Calu3 (cell line): ENCODE data around the gene ASB7. TPM values are rescaled to one million over a fixed set of nuclear protein-coding genes. Genes with fewer than 3 reads are reported as not detected.

Experiments
- BruUV-seq: library from RNA; stranded (reverse); fragments of 400-500 nt; replicated peaks from 2 replicates; lab custom pipeline; 2021; lab: Mats Ljungman, UMichigan
- CTCF ChIA-PET: fragments of 300-600 bp; sonication (Branson Sonifier 250); formaldehyde crosslinking; loops from one replicate; lab custom pipeline; 2022; ENCODE audit warnings: antibody characterized with exemption; lab: Charles Lee
- DNase-seq: peaks from one replicate; pipeline ENCODE4 v3.0.0; 2022
- H3K27ac Mint-ChIP-seq: one replicate; pipeline ENCODE4 v1.8.0; 2022; ENCODE audit warnings: mixed read lengths; ENCODE audit not compliant: unreplicated experiment
- H3K27me3 Mint-ChIP-seq: one replicate; pipeline ENCODE4 v1.8.0; 2022; ENCODE audit warnings: mixed read lengths; ENCODE audit not compliant: unreplicated experiment
- H3K36me3 Mint-ChIP-seq: one replicate; pipeline ENCODE4 v1.8.0; 2022; ENCODE audit warnings: mild to moderate bottlenecking, moderate library complexity, mixed read lengths; ENCODE audit not compliant: insufficient read depth, unreplicated experiment
- H3K4me1 Mint-ChIP-seq: one replicate; pipeline ENCODE4 v1.8.0; 2022; ENCODE audit warnings: mild to moderate bottlenecking, low read depth, mixed read lengths; ENCODE audit not compliant: unreplicated experiment
- H3K4me3 Mint-ChIP-seq: one replicate; pipeline ENCODE4 v1.8.0; 2022; ENCODE audit warnings: mild to moderate bottlenecking, low read depth, moderate library complexity, mixed read lengths; ENCODE audit not compliant: unreplicated experiment
- H3K9me3 Mint-ChIP-seq: one replicate; pipeline ENCODE4 v1.8.0; 2022; ENCODE audit warnings: low read depth, mixed read lengths; ENCODE audit not compliant: unreplicated experiment
- intact Hi-C: fragments of 100-400 bp; cut with micrococcal nuclease; formaldehyde crosslinking; loops from one replicate; pipeline ENCODE4 v1.10.0; 2022; ENCODE audit not compliant: unreplicated experiment
- total RNA-seq: library from RNA; stranded (reverse); gene quantifications from 2 replicates; pipeline ENCODE4 v1.2.3, GENCODE V29; 2022
- TF ChIP-seq, protein P1 (sequence below): fragments of 200-600 bp; IDR thresholded peaks from one replicate; pipeline ENCODE4 v1.8.0; 2022; ENCODE audit warnings: antibody characterized with exemption; ENCODE audit not compliant: unreplicated experiment

Gene ASB7
- total RNA-seq, 1 experiment from 2014 or later = 19.4 TPM

DNA sequence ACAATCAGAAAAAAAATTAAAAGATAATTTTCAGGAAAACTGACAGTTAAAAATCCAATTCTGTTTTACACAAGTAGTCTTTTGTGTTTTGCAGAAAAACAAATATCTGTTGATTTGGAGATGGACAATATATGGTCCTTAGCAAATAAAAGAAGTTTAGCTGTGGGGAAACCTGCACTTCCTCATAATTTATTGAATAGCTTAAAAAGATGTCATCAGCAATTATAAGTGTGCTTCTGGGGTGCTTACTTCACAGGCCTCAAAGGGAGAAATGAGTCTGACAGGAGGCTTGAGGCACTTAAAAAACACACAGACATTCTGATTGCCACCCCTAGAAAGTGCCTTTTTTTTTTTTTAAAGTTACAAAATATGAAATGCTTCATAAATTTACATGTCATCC lies 42.1 kb upstream of the ASB7 start:
- no peaks in the 10 kb centered on the region for H3K27me3 Mint-ChIP-seq
- BruUV-seq = no TSS peak
- CTCF ChIA-PET = interaction anchor here (0.7 to 0.9 kb wide), 2 partner anchors 12 to 50 kb away, joined by 3 read pairs; no protein-coding TSS in a partner anchor
- intact Hi-C loops = loop anchor here (10.0 kb wide), 1 partner anchor 636 kb away; no protein-coding TSS in a partner anchor
- no peak overlapping the region for H3K27ac Mint-ChIP-seq
- H3K4me1 Mint-ChIP-seq = no peaks in the 10 kb centered on the region
- H3K9me3 Mint-ChIP-seq = no peaks in the 10 kb centered on the region
- TF ChIP-seq, protein P1, sequence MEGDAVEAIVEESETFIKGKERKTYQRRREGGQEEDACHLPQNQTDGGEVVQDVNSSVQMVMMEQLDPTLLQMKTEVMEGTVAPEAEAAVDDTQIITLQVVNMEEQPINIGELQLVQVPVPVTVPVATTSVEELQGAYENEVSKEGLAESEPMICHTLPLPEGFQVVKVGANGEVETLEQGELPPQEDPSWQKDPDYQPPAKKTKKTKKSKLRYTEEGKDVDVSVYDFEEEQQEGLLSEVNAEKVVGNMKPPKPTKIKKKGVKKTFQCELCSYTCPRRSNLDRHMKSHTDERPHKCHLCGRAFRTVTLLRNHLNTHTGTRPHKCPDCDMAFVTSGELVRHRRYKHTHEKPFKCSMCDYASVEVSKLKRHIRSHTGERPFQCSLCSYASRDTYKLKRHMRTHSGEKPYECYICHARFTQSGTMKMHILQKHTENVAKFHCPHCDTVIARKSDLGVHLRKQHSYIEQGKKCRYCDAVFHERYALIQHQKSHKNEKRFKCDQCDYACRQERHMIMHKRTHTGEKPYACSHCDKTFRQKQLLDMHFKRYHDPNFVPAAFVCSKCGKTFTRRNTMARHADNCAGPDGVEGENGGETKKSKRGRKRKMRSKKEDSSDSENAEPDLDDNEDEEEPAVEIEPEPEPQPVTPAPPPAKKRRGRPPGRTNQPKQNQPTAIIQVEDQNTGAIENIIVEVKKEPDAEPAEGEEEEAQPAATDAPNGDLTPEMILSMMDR = no peak
- H3K36me3 Mint-ChIP-seq = no peaks in the 10 kb centered on the region
- no peak for DNase-seq
- no peak overlapping the region for H3K4me3 Mint-ChIP-seq

DNA sequence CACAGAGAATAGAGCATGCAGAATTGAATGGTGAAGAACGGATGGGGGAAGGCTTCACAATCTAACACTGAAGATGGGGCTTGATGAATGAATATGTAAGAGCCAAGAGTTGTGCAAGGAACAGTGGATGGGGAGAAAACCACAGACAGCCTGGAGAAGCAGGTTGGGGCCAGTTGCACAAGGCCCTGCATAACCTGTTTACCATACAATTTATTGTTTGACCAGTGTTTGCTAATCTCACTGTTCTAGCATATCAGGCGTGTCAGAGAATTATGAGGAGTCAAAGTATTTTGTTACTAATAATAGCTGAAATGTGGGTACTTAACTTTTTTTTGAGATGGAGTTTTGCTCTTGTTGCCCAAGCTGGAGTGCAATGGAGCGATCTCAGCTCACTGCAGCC lies 36.8 kb upstream of the ASB7 start:
- BruUV-seq = no TSS peak
- H3K27ac Mint-ChIP-seq = no peak overlapping the region
- no peak for DNase-seq

DNA sequence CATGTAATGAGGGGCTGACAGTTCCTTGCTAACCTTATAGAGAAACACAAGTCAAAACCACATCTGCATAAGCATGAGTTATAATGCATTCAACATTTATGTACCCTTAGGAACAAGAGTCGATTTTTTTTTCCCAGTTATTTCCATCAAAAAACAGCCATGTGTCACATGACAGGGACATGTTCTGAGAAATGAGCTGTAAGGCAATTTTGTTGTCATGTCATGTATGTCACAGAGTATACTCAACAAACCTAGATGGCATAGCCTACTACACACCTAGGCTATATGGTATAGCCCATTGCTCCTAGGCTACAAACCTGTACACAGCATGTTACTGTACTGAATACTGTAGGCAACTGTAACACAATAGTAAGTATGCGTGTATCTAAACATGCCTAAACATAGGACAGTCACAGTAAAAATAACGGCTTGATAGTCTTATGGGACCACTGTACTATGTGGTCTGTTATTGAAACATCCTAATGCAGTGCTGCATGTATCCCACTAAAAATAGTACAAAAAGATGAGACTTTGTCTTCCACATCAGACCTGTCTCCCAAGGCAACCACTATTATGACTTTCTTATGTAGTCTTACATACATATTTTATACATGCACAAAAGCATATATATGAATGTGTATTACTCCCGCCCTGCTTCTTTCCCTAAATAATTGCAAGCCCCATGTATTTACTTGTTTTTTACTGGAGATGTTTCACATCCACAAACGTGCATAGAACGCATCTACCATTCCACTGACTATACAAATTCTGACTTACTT lies 35.4 kb upstream of the ASB7 start:
- Mint-ChIP-seq H3K27me3 (no peaks in the 10 kb centered on the region), H3K4me3 (no peak overlapping the region), H3K9me3 (no peaks in the 10 kb centered on the region), H3K27ac (no peak overlapping the region), H3K4me1 (no peaks in the 10 kb centered on the region), H3K36me3 (peaks cover 17% of the 10 kb centered on the region)
- DNase-seq = no peak
- intact Hi-C loops = loop anchor here (10.0 kb wide), 1 partner anchor 642 kb away; no protein-coding TSS in a partner anchor
- TF ChIP-seq, protein P1 = no peak
- CTCF ChIA-PET = interaction anchor here (0.7 kb wide), 1 partner anchor 1391 kb away, joined by 3 read pairs; no protein-coding TSS in a partner anchor
- BruUV-seq = no TSS peak

More for the DNA sequence above, 36.8 kb upstream of the ASB7 start:
- Mint-ChIP-seq H3K27me3 (no peaks in the 10 kb centered on the region), H3K9me3 (no peaks in the 10 kb centered on the region), H3K4me3 (no peak overlapping the region), H3K36me3 (peaks cover 11% of the 10 kb centered on the region), H3K4me1 (no peaks in the 10 kb centered on the region)
- intact Hi-C loops = loop anchor here (10.0 kb wide), 1 partner anchor 641 kb away; no protein-coding TSS in a partner anchor
- TF ChIP-seq, protein P1 = no peak
- CTCF ChIA-PET = interaction anchor here (0.6 kb wide), 1 partner anchor 1109 kb away, joined by 4 read pairs; no protein-coding TSS in a partner anchor

DNA sequence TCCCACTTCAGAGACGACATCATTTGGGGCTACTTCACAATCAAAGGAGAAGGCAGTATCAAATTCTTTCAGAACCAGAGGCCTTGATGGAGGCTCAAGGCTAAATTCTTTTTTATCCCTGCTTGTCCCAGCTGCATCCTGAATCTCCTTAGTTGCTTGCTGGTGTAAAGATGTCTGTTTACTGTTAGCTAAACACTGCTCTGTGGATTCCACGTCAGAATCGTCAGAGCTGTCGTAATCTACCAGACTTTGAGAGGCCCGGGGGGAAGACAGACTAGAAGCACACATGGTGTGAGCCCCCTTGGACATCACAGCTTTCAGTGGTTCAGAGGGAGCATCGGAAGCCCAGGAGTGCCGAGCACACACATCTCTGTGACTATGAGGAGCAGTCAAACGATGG lies 33.0 kb upstream of the ASB7 start:
- no peaks in the 10 kb centered on the region for H3K27me3 Mint-ChIP-seq
- intact Hi-C loops = loop anchor here (10.0 kb wide), 1 partner anchor 645 kb away; no protein-coding TSS in a partner anchor
- H3K27ac Mint-ChIP-seq = no peak overlapping the region
- H3K4me3 Mint-ChIP-seq = no peak overlapping the region
- TF ChIP-seq, protein P1 = no peak
- CTCF ChIA-PET = interaction anchor here (0.5 kb wide), 1 partner anchor 16 kb away, joined by 3 read pairs; no protein-coding TSS in a partner anchor
- H3K9me3 Mint-ChIP-seq = no peaks in the 10 kb centered on the region
- no TSS peak for BruUV-seq
- no peaks in the 10 kb centered on the region for H3K4me1 Mint-ChIP-seq
- H3K36me3 Mint-ChIP-seq = peaks cover 17% of the 10 kb centered on the region
- DNase-seq = no peak
